Brain microvascular endothelial cell (primary cell): Measurements from ENCODE around the gene SENP1.

Experiments used
- DNase-seq: peaks from one replicate; pipeline ENCODE4 v3.0.0-alpha.2; 2020
- H3K27ac ChIP-seq: fragments of 250-450 bp; sonication (Bioruptor Pico); 2 replicates; pipeline ENCODE4 v1.5.1; 2020; ENCODE audit warnings: mild to moderate bottlenecking, moderate library complexity
- H3K27me3 ChIP-seq: fragments of 250-450 bp; sonication (Bioruptor Pico); replicated peaks from 2 replicates; pipeline ENCODE4 v1.5.1; 2020; ENCODE audit warnings: mild to moderate bottlenecking
- H3K36me3 ChIP-seq: fragments of 250-450 bp; sonication (Bioruptor Pico); replicated peaks from 2 replicates; pipeline ENCODE4 v1.5.1; 2020; ENCODE audit warnings: mild to moderate bottlenecking
- H3K4me3 ChIP-seq: 2 replicates; pipeline ENCODE4 v1.5.1; 2011; ENCODE audit warnings: low read depth, mild to moderate bottlenecking, control low read depth, low read length, moderate library complexity
- in situ Hi-C: cut with HindIII; loops from 2 replicates; pipeline ENCODE4 v1.10.0; 2017; ENCODE audit warnings: low sequenced_read_pairs, low pct_ligation_motif_present
- TF ChIP-seq, protein P1 (sequence below): IDR thresholded peaks from 2 replicates; pipeline ENCODE4 v1.5.1; 2011; ENCODE audit warnings: low read depth, mild to moderate bottlenecking, moderate library complexity, low read length, control low read depth, inconsistent platforms; ENCODE audit errors: missing control alignments

SENP1 gene

DNA sequence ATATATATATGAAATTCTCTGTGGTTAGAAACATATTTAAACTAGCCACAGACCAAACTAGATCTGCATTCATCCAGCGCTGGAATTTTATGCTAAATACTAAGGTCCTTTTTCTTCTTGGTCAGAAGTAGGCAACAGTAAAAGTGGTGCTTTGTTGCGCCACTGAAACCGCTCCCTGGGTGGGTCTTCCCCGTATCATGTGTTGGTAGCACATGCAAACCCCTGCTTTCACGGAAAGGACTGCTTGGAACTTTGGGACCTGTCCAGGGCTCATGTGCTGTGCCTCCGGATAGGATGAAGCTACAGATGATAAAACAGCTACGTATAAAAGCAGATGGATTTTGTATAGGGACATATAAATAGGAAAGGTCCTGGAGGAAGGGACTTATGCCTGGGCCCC, 61.5 kb downstream of the SENP1 start:
- H3K4me3 ChIP-seq: no peak overlapping the region
- peaks cover 10% of the 10 kb centered on the region for H3K36me3 ChIP-seq
- in situ Hi-C loops: no loop called here
- no peak overlapping the region for H3K27ac ChIP-seq
- TF ChIP-seq, protein P1, sequence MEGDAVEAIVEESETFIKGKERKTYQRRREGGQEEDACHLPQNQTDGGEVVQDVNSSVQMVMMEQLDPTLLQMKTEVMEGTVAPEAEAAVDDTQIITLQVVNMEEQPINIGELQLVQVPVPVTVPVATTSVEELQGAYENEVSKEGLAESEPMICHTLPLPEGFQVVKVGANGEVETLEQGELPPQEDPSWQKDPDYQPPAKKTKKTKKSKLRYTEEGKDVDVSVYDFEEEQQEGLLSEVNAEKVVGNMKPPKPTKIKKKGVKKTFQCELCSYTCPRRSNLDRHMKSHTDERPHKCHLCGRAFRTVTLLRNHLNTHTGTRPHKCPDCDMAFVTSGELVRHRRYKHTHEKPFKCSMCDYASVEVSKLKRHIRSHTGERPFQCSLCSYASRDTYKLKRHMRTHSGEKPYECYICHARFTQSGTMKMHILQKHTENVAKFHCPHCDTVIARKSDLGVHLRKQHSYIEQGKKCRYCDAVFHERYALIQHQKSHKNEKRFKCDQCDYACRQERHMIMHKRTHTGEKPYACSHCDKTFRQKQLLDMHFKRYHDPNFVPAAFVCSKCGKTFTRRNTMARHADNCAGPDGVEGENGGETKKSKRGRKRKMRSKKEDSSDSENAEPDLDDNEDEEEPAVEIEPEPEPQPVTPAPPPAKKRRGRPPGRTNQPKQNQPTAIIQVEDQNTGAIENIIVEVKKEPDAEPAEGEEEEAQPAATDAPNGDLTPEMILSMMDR: no peak
- no peak for DNase-seq
- no peaks in the 10 kb centered on the region for H3K27me3 ChIP-seq

DNA sequence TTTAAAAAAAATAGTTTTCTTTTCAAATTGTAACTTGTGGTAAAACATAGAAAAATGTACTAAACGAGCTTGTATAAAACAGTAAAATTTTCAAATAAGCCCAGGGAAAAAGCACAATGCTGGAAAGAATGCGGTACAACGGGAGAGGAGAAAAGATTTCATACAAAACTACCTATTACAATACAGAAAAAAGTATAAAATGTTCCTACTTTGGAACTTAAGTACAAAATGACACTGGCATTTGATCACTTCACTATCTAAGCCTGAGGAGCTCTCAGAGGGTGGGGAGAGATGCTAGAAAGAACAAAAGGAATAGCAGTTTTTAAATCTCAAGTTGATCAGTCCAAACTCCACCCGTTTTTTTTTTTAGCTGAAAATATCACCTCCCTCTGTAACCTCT, 62.1 kb downstream of the SENP1 start:
- no peak overlapping the region for H3K27ac ChIP-seq

DNA sequence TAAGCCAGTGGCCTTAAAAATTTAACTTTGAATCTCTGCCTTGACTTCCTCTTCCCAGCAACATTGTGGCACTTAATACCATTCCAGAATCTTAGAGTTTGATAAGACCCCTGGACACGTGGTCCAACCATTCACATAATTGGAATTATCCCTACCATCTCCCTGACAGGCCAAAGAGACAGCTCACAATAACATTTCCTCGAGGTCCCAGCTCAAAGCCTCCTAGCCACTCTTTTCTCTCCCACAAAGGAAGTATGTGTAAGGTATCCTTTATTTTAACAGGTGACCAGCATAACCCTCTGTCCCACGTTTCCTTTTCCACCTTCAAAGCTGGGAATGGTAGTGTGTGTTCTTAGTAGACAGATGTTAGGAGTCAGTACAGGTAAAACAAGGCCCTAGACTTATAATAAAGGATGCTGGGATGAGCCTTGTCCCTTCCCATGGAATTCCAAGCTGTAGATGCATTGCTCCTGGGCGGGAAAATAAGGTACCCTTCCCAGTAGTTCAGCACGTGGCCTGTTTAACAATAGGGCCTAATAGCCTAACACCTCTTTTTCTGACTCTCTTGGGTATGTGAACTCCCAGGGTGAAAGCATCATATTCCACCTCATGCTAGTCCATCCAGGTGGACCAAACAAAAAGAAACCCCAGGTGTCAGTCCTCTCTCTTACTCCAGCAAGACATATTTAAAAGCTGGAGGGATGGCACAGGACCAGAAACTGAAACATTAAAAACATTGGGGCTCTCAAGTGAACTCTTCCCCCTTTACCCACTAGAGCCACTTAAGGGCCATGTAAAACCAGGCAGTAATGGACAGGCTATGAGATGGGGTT, 64.1 kb downstream of the SENP1 start:
- no peak overlapping the region for H3K27ac ChIP-seq
- H3K27me3 ChIP-seq: no peaks in the 10 kb centered on the region
- no peak for DNase-seq
- H3K36me3 ChIP-seq: peaks cover 5% of the 10 kb centered on the region
- in situ Hi-C loops: no loop called here
- TF ChIP-seq, protein P1: no peak
- H3K4me3 ChIP-seq: no peak overlapping the region

More for the DNA sequence above, 62.1 kb downstream of the SENP1 start:
- TF ChIP-seq, protein P1: no peak
- in situ Hi-C loops: no loop called here
- H3K27me3 ChIP-seq: no peaks in the 10 kb centered on the region
- DNase-seq: no peak
- H3K4me3 ChIP-seq: no peak overlapping the region
- peaks cover 10% of the 10 kb centered on the region for H3K36me3 ChIP-seq

DNA sequence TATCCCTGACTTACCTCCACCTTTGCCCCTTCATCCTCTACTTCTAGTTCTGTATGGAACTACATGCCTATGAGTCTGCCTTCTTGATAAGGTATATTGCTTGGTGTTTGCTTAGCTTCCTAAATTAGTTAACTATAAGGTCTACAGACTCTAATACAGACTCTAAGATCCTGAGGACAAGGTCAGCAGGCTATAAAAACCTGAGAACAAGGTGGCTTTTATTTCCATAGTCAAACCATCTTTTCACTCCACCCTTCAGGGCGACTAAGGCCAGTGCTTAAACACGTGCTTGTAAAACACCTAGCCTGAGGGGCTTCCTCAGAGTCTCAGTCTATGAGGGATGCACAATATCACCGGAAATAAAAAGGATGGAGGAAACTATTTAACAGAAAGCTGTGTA, 65.5 kb downstream of the SENP1 start:
- Histone ChIP-seq H3K36me3 (no peaks in the 10 kb centered on the region), H3K27ac (no peak overlapping the region), H3K4me3 (no peak overlapping the region), H3K27me3 (no peaks in the 10 kb centered on the region)
- TF ChIP-seq, protein P1: no peak
- no peak for DNase-seq
- in situ Hi-C loops: no loop called here

DNA sequence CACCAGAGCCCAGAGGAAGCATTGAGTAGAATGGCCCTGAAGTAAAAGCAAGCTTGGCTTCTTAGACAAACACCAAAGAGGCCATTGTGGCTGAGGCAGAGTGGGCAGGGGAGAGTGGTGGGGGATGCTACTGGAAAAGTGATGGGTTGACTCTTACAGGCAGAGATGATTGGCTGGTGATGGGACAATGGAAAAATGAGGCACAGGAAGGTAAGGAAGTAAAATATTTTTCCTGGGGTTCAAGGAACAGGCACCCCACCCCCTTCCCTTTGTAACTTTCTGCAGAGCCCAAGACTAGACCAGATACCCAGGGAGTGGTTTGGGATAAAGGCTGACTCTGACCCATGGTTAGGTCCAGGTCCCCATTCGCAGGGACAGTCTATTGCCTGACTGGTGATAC, 66.7 kb downstream of the SENP1 start:
- no peak overlapping the region for H3K27ac ChIP-seq
- no peaks in the 10 kb centered on the region for H3K36me3 ChIP-seq
- no peak for DNase-seq
- TF ChIP-seq, protein P1: no peak
- H3K4me3 ChIP-seq: no peak overlapping the region
- H3K27me3 ChIP-seq: no peaks in the 10 kb centered on the region
- in situ Hi-C loops: no loop called here

DNA sequence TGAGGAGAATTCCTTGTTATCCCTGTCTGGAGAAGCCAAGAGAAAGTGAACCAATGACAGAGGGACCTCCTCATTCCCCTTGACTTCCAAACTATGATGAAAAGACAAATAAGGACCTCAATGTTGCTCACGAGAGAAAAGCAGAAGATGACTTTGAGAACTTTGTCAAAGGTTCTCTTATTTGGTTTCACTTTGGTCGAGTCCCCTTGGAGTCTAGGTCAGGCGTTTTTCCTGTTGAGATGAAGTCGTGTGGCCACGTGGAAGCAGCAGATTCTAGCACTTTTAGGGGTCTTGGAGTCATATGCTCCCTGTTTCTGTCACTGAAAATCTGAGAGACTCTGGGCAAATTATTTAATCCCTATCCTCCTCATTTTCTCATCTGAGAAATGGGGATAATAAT, 67.8 kb downstream of the SENP1 start:
- Histone ChIP-seq H3K4me3 (no peak overlapping the region), H3K27ac (no peak overlapping the region), H3K27me3 (no peaks in the 10 kb centered on the region), H3K36me3 (no peaks in the 10 kb centered on the region)
- in situ Hi-C loops: no loop called here
- DNase-seq: no peak
- TF ChIP-seq, protein P1: no peak
